Endothelial cell of umbilical vein (primary cell): ENCODE measurements around the gene TAS2R38. TPM values are rescaled to one million over a fixed set of nuclear protein-coding genes. Genes with fewer than 3 reads are reported as not detected.

Experiments
- polyA plus RNA-seq, 4 experiments: library from polyadenylated mRNA; depleted of rRNA in 3 of 4; stranded (reverse) in 3 of 4; unstranded in 1 of 4; fragments of >200 nt; gene quantifications; 2 replicates each; pipeline versions ENCODE4 v1.2.1 to v1.2.3, GENCODE V29; 2011 to 2012; ENCODE audit warnings: missing spikeins in 1 of 4
- total RNA-seq: library from RNA; stranded (reverse); gene quantifications from 2 replicates; pipeline ENCODE4 v1.2.3, GENCODE V29; 2021

Gene TAS2R38
- total and polyA plus RNA-seq, 2 donors (not counting 3 experiments of a cell fraction or from before 2014, with no cell fraction given), result not detected

Other genes starting within 250 kb of the TAS2R38 start
- gene SSBP1, start 235.4 kb downstream of the TAS2R38 start, total RNA-seq, result 164 and 169 TPM in 2 replicates
- gene SSBP1, start 235.4 kb downstream of the TAS2R38 start, polyA plus RNA-seq, result 60.0 and 77.9 TPM in 2 replicates
- 1.3 and 2.0 TPM in 2 replicates for gene TAS2R3, start 209.7 kb downstream of the TAS2R38 start, total RNA-seq
- 0.08 TPM in 2 replicates for gene TAS2R3, start 209.7 kb downstream of the TAS2R38 start, polyA plus RNA-seq
- gene TAS2R4, start 197.1 kb downstream of the TAS2R38 start, total RNA-seq, result 0.88 and 1.4 TPM in 2 replicates
- gene TAS2R4, start 197.1 kb downstream of the TAS2R38 start, polyA plus RNA-seq, result 0.18 and 0.30 TPM in 2 replicates
- gene TAS2R5, start 183.6 kb downstream of the TAS2R38 start, total RNA-seq, result 0.85 and 2.0 TPM in 2 replicates
- gene TAS2R5, start 183.6 kb downstream of the TAS2R38 start, polyA plus RNA-seq, result 1.3 and 1.6 TPM in 2 replicates
- gene PRSS37, start 132.3 kb downstream of the TAS2R38 start, total RNA-seq, result not detected in 2 replicates
- gene PRSS37, start 132.3 kb downstream of the TAS2R38 start, polyA plus RNA-seq, result not detected in 2 replicates
- gene OR9A4, start 57.4 kb downstream of the TAS2R38 start, total RNA-seq, result not detected in 2 replicates
- not detected in 2 replicates for gene OR9A4, start 57.4 kb downstream of the TAS2R38 start, polyA plus RNA-seq
- not detected in 2 replicates for gene CLEC5A, start 26.8 kb downstream of the TAS2R38 start, total RNA-seq
- not detected in 2 replicates for gene CLEC5A, start 26.8 kb downstream of the TAS2R38 start, polyA plus RNA-seq
- not detected in 2 replicates for gene MGAM, start 22.1 kb upstream of the TAS2R38 start, total RNA-seq
- not detected in 2 replicates for gene MGAM, start 22.1 kb upstream of the TAS2R38 start, polyA plus RNA-seq
- not detected in 2 replicates for gene MGAM2, start 137.9 kb upstream of the TAS2R38 start, total RNA-seq
- gene MGAM2, start 137.9 kb upstream of the TAS2R38 start, polyA plus RNA-seq, result not detected in 2 replicates